Stimulated activated CD4-positive, alpha-beta T cell treated with anti-CD3 and anti-CD28 coated beads, Interleukin-15, amount 100 ng/mL, for 24 hours (primary cell): Measurements from ENCODE around the gene NHEJ1.

Experiments used
- DNase-seq: peaks from one replicate; pipeline ENCODE4 v3.0.0-alpha.2; 2020

NHEJ1 gene

GRCh38 chr2:219122202-219122980 is 38.2 kb downstream of the NHEJ1 start:
- no peak for DNase-seq

DNA sequence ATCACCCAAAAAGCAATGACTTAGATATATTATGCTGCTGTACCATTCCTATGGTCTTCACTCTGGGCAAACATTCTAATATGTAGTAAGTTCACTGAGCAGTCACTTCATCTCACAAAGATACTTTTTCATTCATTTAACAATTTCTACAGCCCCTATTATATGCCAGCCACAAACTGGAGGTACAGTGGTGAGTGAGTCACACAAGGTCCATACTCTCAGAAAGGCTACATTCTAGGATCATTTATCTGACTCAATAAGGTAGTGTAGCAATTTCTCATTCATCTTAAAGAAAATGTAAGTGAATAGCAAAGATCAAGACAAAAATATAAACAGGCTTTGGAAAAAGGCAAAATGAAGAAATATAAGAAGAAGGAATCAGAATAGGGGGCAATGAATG is 40.5 kb downstream of the NHEJ1 start:
- DNase-seq = no peak

- DNase-seq = peak; percentile 75
Measured at GRCh38 chr2:219119422-219120043, 41.1 kb downstream of the NHEJ1 start.

DNA sequence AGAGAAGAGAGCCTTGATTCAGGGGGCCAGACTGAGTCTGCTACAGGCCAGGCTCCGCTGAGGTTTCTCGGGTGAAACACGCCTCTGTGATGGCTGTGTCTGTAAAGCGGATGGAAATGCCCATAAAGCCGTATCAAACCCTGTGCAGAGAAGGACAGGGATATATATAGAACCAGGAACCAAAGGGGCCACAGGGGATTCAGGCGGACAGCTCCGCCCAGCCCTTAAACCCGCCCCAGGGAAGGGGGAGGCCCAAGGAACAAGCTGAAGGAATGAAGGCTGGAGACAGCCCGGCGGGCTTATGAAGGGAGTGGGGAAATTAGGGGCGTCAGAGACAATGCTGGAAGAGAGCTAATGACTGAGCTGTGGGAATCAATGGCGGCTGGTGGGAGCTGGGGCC is 42.1 kb downstream of the NHEJ1 start:
- no peak for DNase-seq

- DNase-seq = no peak
Measured at GRCh38 chr2:219116776-219117646, 43.6 kb downstream of the NHEJ1 start.

DNA sequence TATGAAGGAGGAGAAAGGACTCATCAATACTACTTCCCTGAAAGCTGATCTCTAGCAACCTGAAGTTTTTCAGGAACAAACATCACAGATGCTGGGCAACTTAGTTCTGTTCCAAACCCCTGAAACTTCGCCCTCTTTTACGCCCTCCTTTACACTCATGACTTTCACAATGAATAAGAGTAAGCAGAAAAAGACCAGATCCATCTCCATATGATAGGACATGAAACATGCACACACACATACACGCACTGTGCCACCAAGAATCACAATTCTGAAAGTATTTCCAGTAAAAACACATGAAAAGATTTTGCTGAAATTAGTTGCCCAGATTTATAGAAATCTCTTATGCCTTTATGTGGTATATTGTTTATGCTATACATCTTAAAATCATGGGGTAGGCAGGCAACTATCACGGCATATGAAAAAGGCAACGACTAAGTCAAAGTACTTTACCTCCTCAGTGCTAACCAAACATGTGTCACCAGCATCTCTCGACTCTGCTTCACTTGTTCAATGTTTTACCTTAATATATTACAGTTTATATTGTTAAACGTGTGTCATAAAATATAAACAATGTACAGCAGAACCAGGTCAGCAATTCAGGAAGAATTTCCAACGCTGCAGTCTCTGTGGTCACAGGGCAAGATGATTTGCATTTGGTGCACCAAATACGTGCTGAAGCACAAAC is 47.8 kb downstream of the NHEJ1 start:
- DNase-seq = no peak

DNA sequence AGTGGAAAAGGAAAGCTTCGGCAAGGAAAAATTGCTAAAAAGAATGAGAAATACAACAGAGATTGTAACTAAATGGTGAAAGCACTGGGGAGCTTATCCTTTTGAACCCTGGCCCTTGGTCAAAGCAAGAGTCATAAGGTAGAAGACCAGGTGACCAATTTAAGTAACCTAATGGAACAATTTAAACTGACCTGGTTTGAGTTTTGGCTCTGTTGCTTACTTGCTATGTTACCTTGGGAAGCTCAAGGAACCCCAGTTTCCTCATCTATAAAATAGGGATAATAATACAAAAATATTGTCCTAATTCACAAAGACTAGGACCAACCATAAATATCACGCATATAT is 48.6 kb downstream of the NHEJ1 start:
- DNase-seq = no peak

DNA sequence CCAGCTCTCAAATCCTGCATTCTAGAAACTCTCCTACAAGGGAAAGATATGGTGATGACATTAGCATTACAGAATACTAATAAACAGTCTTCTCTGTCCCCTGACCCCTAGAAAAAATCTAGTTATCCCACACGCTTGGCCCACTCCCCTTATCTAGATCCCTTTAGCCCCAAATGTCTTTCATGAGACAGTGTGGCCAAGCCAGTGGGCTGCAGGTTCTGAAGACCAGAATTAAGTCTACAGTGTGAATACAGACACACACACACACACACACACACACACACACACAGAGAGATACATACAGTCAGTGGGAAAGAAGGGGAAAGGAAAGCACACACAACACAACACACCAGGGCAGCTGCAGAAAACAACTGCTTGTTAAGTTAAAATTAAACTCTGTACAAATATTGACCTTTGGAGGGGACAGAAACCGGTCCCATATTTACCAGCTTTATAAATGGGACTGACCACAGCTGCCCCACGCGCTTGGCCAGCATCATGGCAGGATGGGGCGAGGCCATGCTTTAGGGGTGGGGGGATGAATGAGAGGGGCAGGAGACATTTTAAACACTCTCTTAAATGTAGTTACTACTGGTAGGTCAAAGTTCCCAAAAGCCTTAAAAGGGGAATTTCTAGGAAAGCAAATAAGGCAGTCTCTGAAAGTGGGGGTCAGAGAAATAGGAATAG is 49.1 kb downstream of the NHEJ1 start:
- no peak for DNase-seq

GRCh38 chr2:219109471-219109870 is 51.1 kb downstream of the NHEJ1 start:
- DNase-seq = peak; percentile 64

DNA sequence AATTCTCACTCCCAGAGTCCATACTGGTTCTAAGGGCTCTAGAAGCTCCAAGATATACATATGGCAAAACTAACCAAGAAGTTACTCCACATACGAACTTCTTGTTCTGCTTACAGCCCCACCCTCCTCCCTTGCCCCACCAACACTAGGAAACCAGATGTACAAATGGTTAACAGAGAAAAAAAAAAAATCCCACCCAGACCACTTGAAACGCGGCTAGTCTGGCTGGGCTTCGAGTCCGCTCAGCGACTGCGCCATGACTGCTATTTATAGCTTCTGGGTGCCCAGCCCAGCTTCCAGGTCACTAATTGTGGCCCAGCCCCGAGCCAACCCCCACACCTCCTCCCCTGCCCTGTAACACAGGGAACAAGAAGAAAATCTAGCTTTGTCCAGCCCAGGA is 52.9 kb downstream of the NHEJ1 start:
- no peak for DNase-seq

- DNase-seq = no peak
Measured at GRCh38 chr2:219106251-219106650, 54.4 kb downstream of the NHEJ1 start.

GRCh38 chr2:219104107-219105035 is 56.2 kb downstream of the NHEJ1 start:
- peak; percentile 14 for DNase-seq

DNA sequence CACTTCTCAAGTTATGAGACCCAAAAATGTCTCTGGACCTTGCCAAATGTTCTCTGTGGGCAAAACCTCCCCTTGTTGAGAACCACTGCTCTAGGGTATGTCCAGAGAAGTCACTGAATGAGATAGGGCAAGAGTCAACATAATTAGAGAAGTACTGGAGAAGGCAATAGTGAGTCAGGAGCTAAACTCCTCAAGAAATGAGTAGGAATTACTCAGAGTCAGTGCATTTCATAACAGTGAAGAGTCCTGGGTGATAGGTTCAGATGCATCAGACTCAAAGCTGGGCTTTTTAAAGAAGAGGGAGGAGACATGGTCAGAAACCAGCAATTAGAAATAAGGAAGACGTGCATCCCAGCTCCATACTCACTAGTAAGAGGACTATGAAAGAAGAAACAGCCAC is 61.3 kb downstream of the NHEJ1 start:
- DNase-seq = no peak

- no peak for DNase-seq
Measured at GRCh38 chr2:219095406-219095935, 65.1 kb downstream of the NHEJ1 start.

DNA sequence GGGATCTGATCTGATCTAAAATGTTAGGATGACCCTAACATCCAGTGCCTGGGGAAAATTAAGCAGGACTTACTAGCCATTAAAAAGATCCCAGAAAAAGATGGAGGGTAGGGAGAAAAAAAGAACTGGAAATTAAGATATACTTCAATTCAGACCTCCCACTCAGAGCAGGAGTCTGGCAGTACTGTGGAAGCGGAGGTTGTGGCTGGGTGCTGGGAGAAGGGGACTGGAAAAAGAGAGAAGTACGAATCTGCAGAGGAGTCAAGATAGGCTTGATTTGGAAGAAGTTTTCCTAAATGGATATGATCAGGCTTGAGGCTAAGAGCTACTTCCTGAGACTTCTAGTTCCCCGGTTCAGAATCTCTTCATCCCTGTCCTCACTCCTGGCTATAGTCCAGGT is 66.4 kb downstream of the NHEJ1 start:
- DNase-seq = no peak

- DNase-seq = no peak
Measured at GRCh38 chr2:219090436-219091299, 69.9 kb downstream of the NHEJ1 start.

GRCh38 chr2:219089330-219089729 is 71.3 kb downstream of the NHEJ1 start:
- DNase-seq = no peak

DNA sequence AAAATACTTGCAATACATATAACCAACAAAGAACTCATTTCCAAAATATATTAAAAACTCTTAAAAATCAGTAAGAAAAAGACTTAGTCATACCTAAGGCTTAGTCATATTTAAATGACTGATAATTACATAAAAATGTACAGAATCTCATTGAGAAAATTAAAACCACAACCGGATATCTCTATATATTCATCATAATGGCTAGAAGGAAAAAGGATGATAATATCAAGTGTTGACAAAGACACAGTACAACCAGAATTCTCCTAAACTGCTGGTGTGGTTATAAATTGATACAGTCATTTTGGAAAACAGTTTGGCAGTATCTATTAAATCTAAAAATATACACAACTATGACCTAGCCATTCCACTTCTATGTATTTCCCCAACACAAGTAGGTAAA is 72.8 kb downstream of the NHEJ1 start:
- no peak for DNase-seq

DNA sequence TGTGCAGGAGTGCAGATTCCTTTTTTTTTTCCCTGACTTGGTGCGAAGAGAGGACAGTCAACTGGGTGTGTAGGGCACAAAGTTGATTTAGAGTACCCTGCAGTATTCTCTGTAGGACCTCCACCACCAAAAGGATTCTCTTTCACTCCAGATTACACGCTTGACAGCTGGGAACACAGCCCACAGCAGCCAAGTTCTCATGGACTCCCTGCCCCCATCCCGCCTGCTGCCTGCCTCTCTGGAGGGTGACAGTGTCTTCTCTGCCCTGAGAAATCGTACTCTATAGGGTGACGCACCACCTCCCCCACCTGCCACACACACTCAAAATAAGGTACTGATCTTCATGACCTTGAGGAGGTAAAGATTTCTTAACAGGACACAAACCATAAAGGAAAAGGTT is 73.3 kb downstream of the NHEJ1 start:
- no peak for DNase-seq

DNA sequence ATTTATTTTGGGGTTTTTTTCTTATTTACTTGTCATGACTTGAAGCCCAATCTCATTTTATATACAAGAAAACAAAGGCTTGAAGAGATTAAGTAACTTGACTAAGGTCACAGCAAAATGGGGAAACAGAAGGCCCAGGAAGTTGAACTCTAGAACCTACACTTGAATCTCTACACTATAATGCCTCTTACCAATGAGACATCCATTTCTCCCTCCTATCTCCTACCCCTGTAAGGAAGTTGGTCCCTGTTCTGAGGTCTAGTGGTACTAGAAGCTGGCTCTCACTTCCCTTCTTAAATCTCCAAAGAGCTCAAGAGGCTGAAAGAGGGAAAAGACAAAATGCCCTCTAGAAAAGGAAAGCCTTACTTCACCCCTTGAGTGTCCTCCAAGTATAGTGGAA is 74.4 kb downstream of the NHEJ1 start:
- no peak for DNase-seq
